H9 (cell line): ENCODE measurements around the gene CORO7. TPM values are rescaled to one million over a fixed set of nuclear protein-coding genes. Genes with fewer than 3 reads are reported as not detected.

Source experiments
- DNase-seq: peaks from one replicate; pipeline ENCODE4 v3.0.0-alpha.2; 2017
- H2AFZ ChIP-seq: one replicate; pipeline ENCODE4 v1.6.1; 2013; ENCODE audit warnings: mild to moderate bottlenecking, low read length, control low read depth, moderate library complexity
- H2AK5ac ChIP-seq: 2 replicates; pipeline ENCODE4 v1.6.1; 2013; ENCODE audit warnings: low read length, control low read depth, mixed read lengths; ENCODE audit not compliant: insufficient read length
- H2BK120ac ChIP-seq: one replicate; pipeline ENCODE4 v1.6.1; 2013; ENCODE audit warnings: low read depth, mild to moderate bottlenecking, low read length, control low read depth, inconsistent platforms; ENCODE audit not compliant: poor library complexity, severe bottlenecking
- H2BK12ac ChIP-seq: 2 replicates; pipeline ENCODE4 v1.6.1; 2013; ENCODE audit warnings: low read length, control low read depth, mixed read lengths, low read depth; ENCODE audit not compliant: insufficient read length
- H2BK15ac ChIP-seq: 2 replicates; pipeline ENCODE4 v1.6.1; 2013; ENCODE audit warnings: low read depth, low read length, control low read depth
- H2BK20ac ChIP-seq: one replicate; pipeline ENCODE4 v1.6.1; 2013; ENCODE audit warnings: low read depth, mild to moderate bottlenecking, low read length, control low read depth, inconsistent platforms; ENCODE audit not compliant: poor library complexity, severe bottlenecking
- H2BK5ac ChIP-seq: 2 replicates; pipeline ENCODE4 v1.6.1; 2013; ENCODE audit warnings: low read length, control low read depth, mixed read lengths; ENCODE audit not compliant: insufficient read length
- H3K14ac ChIP-seq: 2 replicates; pipeline ENCODE4 v1.6.1; 2013; ENCODE audit warnings: low read length, control low read depth; ENCODE audit not compliant: insufficient read depth
- H3K18ac ChIP-seq: 2 replicates; pipeline ENCODE4 v1.6.1; 2013; ENCODE audit warnings: low read depth, mild to moderate bottlenecking, mixed read lengths, low read length, control low read depth; ENCODE audit not compliant: insufficient read length
- H3K23ac ChIP-seq: 2 replicates; pipeline ENCODE4 v1.6.1; 2013; ENCODE audit warnings: low read length, control low read depth, mixed read lengths, low read depth; ENCODE audit not compliant: insufficient read length
- H3K23me2 ChIP-seq: 2 replicates; pipeline ENCODE4 v1.6.1; 2013; ENCODE audit warnings: low read depth, mild to moderate bottlenecking, mixed read lengths, low read length, control low read depth; ENCODE audit not compliant: insufficient read length, poor library complexity, severe bottlenecking
- H3K27ac ChIP-seq: 2 replicates; pipeline ENCODE4 v1.5.1; 2013; ENCODE audit warnings: low read length, control low read depth, mixed read lengths, low read depth; ENCODE audit not compliant: insufficient read length
- H3K27me3 ChIP-seq: 2 replicates; pipeline ENCODE4 v1.6.1; 2013; ENCODE audit warnings: low read length, control low read depth, inconsistent platforms; ENCODE audit not compliant: insufficient read depth
- H3K4ac ChIP-seq: 2 replicates; pipeline ENCODE4 v1.6.1; 2013; ENCODE audit warnings: low read depth, mild to moderate bottlenecking, control low read depth, inconsistent platforms, low read length, moderate library complexity
- H3K4me1 ChIP-seq: 2 replicates; pipeline ENCODE4 v1.6.1; 2013; ENCODE audit warnings: low read length, control low read depth, inconsistent platforms; ENCODE audit not compliant: insufficient read depth
- H3K4me2 ChIP-seq: 2 replicates; pipeline ENCODE4 v1.6.1; 2013; ENCODE audit warnings: low read length, control low read depth, mixed read lengths; ENCODE audit not compliant: insufficient read length, insufficient read depth
- H3K56ac ChIP-seq: 2 replicates; pipeline ENCODE4 v1.6.1; 2013; ENCODE audit warnings: low read depth, mild to moderate bottlenecking, mixed read lengths, low read length, control low read depth; ENCODE audit not compliant: insufficient read length
- H3K79me1 ChIP-seq: 2 replicates; pipeline ENCODE4 v1.6.1; 2013; ENCODE audit warnings: low read depth, mild to moderate bottlenecking, moderate library complexity, low read length, control low read depth, inconsistent platforms; ENCODE audit not compliant: insufficient read depth, poor library complexity, severe bottlenecking
- H3K79me2 ChIP-seq: 2 replicates; pipeline ENCODE4 v1.6.1; 2013; ENCODE audit warnings: low read length, control low read depth, inconsistent platforms; ENCODE audit not compliant: insufficient read depth
- H3K9ac ChIP-seq: 2 replicates; pipeline ENCODE4 v1.6.1; 2013; ENCODE audit warnings: low read length, control low read depth, mixed read lengths; ENCODE audit not compliant: insufficient read length; ENCODE audit errors: extremely low read depth
- H3K9me3 ChIP-seq: one replicate; pipeline ENCODE4 v1.6.1; 2013; ENCODE audit warnings: low read depth, low read length, inconsistent platforms; ENCODE audit not compliant: control insufficient read depth
- H3T11ph ChIP-seq: one replicate; pipeline ENCODE4 v1.6.1; 2013; ENCODE audit warnings: mild to moderate bottlenecking, low read length, control low read depth, inconsistent platforms
- H4K20me1 ChIP-seq: one replicate; pipeline ENCODE4 v1.6.1; 2013; ENCODE audit not compliant: control insufficient read depth, insufficient read length, insufficient read depth
- H4K5ac ChIP-seq: 2 replicates; pipeline ENCODE4 v1.6.1; 2013; ENCODE audit warnings: low read depth, mild to moderate bottlenecking, mixed read lengths, low read length, control low read depth; ENCODE audit not compliant: insufficient read length
- H4K8ac ChIP-seq: replicated peaks from 2 replicates; pipeline ENCODE4 v1.6.1; 2013; ENCODE audit warnings: low read length, control low read depth, mixed read lengths, low read depth; ENCODE audit not compliant: insufficient read length
- H4K91ac ChIP-seq: 2 replicates; pipeline ENCODE4 v1.6.1; 2013; ENCODE audit warnings: low read depth, mild to moderate bottlenecking, moderate library complexity, mixed read lengths, low read length, control low read depth; ENCODE audit not compliant: insufficient read length
- H3K27ac Mint-ChIP-seq, 3 experiments: 2 replicates in 2 of 3; 3 replicates in 1 of 3; pipeline ENCODE4 v1.8.0; 2020 to 2021; ENCODE audit warnings: mixed read lengths in 3 of 3, mild to moderate bottlenecking in 1 of 3, moderate library complexity in 1 of 3
- H3K27me3 Mint-ChIP-seq: 2 replicates; pipeline ENCODE4 v1.8.0; 2021; ENCODE audit warnings: low read depth, mild to moderate bottlenecking, moderate library complexity, mixed read lengths
- H3K36me3 Mint-ChIP-seq, 3 experiments: 2 replicates in 2 of 3; 3 replicates in 1 of 3; pipeline ENCODE4 v1.8.0; 2020 to 2021; ENCODE audit warnings: low read depth in 3 of 3, mixed read lengths in 3 of 3; ENCODE audit not compliant: insufficient read depth in 1 of 3
- H3K4me1 Mint-ChIP-seq, 2 experiments: 2 replicates each; pipeline ENCODE4 v1.8.0; 2020; ENCODE audit warnings: mixed read lengths in 2 of 2
- H3K4me3 Mint-ChIP-seq, 2 experiments: 2 replicates in 1 of 2; 3 replicates in 1 of 2; pipeline ENCODE4 v1.8.0; 2020 to 2021; ENCODE audit warnings: mild to moderate bottlenecking in 2 of 2, mixed read lengths in 2 of 2, moderate library complexity in 1 of 2
- H3K9me3 Mint-ChIP-seq, 2 experiments: 2 replicates in 1 of 2; 3 replicates in 1 of 2; pipeline ENCODE4 v1.8.0; 2020; ENCODE audit warnings: mild to moderate bottlenecking in 2 of 2, mixed read lengths in 2 of 2, moderate library complexity in 1 of 2
- WGBS: extraction: QIAGEN DNeasy Blood & Tissue Kit; methylation state at CpG from one replicate; pipeline ENCODE4 v1.1.7; 2013; ENCODE audit warnings: missing lambda C conversion rate, low lambda C conversion rate, mixed read lengths; ENCODE audit not compliant: insufficient read length; ENCODE audit errors: extremely low coverage; 5-methylcytosine and 5-hydroxymethylcytosine counted together
- total RNA-seq: library from RNA; stranded (reverse); gene quantifications from 2 replicates; pipeline ENCODE4 v1.2.1, GENCODE V29; 2021
- TF ChIP-seq, protein P1 (sequence below): fragments of 200-600 bp; sonication (generic); conservative IDR thresholded peaks from 3 replicates; pipeline ENCODE4 v1.8.0; 2021; ENCODE audit warnings: antibody characterized with exemption, mild to moderate bottlenecking

The CORO7 gene
- total RNA-seq, 1 experiment from 2014 or later, result 38.4 TPM

- H4K91ac ChIP-seq, result no peak within 1 kb of the TSS
- no peak within 1 kb of the TSS for H2BK12ac ChIP-seq
- H3K18ac ChIP-seq, result peak within 1 kb of the TSS; percentile 83
- no peak within 1 kb of the TSS for H3K23ac ChIP-seq
- H3K4me1 ChIP-seq, result no peaks in the 10 kb centered on the region
- H3K4ac ChIP-seq, result no peak within 1 kb of the TSS
- Mint-ChIP-seq H3K27me3 (no peaks in the 10 kb centered on the region), H3K9me3 (no peaks in the 10 kb centered on the region), H3K27ac (peak within 1 kb of the TSS; percentile 98 to 99 (median 99)), H3K4me1 (peaks cover 15 to 21% of the 10 kb centered on the region in 2 experiments), H3K4me3 (peak within 1 kb of the TSS; percentile 99), H3K36me3 (peaks cover 12 to 16% (median 13%) of the 10 kb centered on the region in 3 experiments; a peak in 6 of 7 replicates)
- peak within 1 kb of the TSS; percentile 35 for H2AFZ ChIP-seq
- no peak within 1 kb of the TSS for H2BK15ac ChIP-seq
- H2AK5ac ChIP-seq, result no peak within 1 kb of the TSS
- no peaks in the 10 kb centered on the region for H3K79me1 ChIP-seq
- no peak within 1 kb of the TSS for H4K5ac ChIP-seq
- H4K8ac ChIP-seq, result no peak within 1 kb of the TSS
- H3K56ac ChIP-seq, result peak within 1 kb of the TSS; percentile 2
- no peak within 1 kb of the TSS for H2BK120ac ChIP-seq
- H2BK20ac ChIP-seq, result no peak within 1 kb of the TSS
- no peaks in the 10 kb centered on the region for H3K27me3 ChIP-seq
- no peaks in the 10 kb centered on the region for H4K20me1 ChIP-seq
- H3K4me2 ChIP-seq, result peak within 1 kb of the TSS; percentile 99
- no peak within 1 kb of the TSS for H2BK5ac ChIP-seq
- H3T11ph ChIP-seq, result no peak within 1 kb of the TSS
- no peaks in the 10 kb centered on the region for H3K9me3 ChIP-seq
- H3K9ac ChIP-seq, result peak within 1 kb of the TSS; percentile 89
- TF ChIP-seq, protein P1, sequence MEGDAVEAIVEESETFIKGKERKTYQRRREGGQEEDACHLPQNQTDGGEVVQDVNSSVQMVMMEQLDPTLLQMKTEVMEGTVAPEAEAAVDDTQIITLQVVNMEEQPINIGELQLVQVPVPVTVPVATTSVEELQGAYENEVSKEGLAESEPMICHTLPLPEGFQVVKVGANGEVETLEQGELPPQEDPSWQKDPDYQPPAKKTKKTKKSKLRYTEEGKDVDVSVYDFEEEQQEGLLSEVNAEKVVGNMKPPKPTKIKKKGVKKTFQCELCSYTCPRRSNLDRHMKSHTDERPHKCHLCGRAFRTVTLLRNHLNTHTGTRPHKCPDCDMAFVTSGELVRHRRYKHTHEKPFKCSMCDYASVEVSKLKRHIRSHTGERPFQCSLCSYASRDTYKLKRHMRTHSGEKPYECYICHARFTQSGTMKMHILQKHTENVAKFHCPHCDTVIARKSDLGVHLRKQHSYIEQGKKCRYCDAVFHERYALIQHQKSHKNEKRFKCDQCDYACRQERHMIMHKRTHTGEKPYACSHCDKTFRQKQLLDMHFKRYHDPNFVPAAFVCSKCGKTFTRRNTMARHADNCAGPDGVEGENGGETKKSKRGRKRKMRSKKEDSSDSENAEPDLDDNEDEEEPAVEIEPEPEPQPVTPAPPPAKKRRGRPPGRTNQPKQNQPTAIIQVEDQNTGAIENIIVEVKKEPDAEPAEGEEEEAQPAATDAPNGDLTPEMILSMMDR, result no peak
- peaks cover 12% of the 10 kb centered on the region; the same call in 1 of the 2 replicates for H3K79me2 ChIP-seq
- WGBS, result no CpG with 5 or more reads among the region's 68 CpGs
- DNase-seq, result peak; percentile 91
- H3K23me2 ChIP-seq, result peaks cover 7% of the 10 kb centered on the region
- H3K27ac ChIP-seq, result peak within 1 kb of the TSS; percentile 35
- peak within 1 kb of the TSS; percentile 84 for H3K14ac ChIP-seq
These were observed 9.1 kb upstream of the CORO7 start, which contains the start of gene DNAJA3 for GRCh38 chr16:4425378-4426020. Gene DNAJA3 (plus strand): TSS chr16:4425868. CDS start chr16:4425882, 14 bp downstream.
